Prostate gland (tissue), 2 donors: ENCODE results near the gene ACOXL.

Experiments
- CTCF ChIP-seq, 4 experiments: fragments of 200-600 bp in 2 of 4; fragments of 450-650 bp in 2 of 4; sonication (generic) in 2 of 4; IDR thresholded peaks; 1 replicate in 3 of 4; 2 replicates in 1 of 4; pipeline ENCODE4 v1.5.1; 2016 to 2019; ENCODE audit warnings: antibody characterized with exemption in 4 of 4, mild to moderate bottlenecking in 2 of 4, moderate library complexity in 2 of 4
- POLR2A ChIP-seq: fragments of 450-650 bp; IDR thresholded peaks from one replicate; pipeline ENCODE4 v1.6.1; 2016; ENCODE audit warnings: antibody characterized with exemption, mild to moderate bottlenecking
- POLR2AphosphoS5 ChIP-seq: sonication (generic); formaldehyde crosslinking; IDR thresholded peaks from one replicate; pipeline ENCODE4 v1.6.1; 2017; ENCODE audit warnings: antibody characterized with exemption

DNA sequence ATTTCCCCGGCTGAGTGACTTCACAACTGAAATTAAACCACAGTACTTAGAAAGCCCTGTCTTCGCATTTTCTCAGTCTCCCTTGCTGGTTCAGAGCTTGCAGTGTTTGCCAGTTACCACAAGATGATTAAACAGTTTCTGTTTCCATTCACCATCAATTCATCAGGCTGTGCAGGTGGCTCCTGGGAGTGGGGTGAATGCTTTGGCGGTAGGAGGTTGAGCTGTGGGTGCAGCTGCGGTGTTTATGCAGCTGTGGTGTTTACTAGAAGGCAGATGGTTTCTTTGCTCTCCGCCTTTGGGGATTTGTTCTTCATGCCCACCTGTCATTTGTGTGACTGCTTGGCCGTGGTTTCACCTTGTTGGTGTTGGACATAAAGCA lies 16.1 kb downstream of the ACOXL start:
- TF ChIP-seq POLR2A (no peak), CTCF (IDR thresholded peaks at IDR 0.05) (no peak), POLR2AphosphoS5 (no peak)
